GM21390 (cell line): Measurements from ENCODE around the gene CREB3.

Source experiments
- ATAC-seq: cut with Tn5 transposase; IDR thresholded peaks from one replicate; pipeline ENCODE4 v1.9.1; 2021; ENCODE audit not compliant: unreplicated experiment

Gene CREB3

DNA sequence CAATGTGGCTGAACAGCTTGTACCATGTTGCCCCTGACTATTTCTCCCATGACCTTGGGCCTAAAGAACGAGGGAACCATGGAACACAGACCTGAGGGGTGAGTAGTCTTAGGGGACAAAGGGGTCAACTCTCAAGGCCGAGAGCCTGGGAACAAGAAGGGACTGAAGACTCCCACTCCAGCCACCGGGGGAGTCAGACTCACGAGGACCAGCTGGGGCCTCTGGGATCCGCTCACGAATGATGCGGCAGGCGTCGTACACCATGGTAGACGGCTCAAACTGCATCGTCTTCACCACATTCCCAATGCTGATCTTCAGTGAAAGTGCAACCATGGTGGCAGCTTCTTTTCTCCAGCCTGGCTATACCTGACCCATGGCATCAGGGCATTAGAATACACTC lies 7.1 kb upstream of the CREB3 start:
- ATAC-seq = no peak

DNA sequence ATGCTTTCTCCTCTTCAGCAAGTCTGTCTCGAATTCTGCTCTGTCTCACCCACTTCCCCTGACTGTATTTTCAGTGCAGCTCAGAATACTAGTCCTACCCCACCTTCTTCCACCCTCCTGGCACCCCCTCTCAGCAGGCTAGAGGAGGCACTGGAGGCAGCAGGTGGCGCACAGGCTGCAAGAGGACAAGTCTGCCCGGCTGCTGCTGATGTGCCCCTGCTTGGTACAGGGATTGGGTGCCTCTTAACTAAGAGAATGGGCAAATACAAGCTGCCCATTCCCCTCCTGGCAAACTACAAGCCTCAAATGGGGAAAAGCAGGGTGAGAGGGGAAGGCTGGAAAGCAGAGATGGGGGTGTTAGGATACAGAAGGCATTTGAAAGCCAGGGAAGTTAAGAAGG lies 5.5 kb upstream of the CREB3 start:
- ATAC-seq = no peak

DNA sequence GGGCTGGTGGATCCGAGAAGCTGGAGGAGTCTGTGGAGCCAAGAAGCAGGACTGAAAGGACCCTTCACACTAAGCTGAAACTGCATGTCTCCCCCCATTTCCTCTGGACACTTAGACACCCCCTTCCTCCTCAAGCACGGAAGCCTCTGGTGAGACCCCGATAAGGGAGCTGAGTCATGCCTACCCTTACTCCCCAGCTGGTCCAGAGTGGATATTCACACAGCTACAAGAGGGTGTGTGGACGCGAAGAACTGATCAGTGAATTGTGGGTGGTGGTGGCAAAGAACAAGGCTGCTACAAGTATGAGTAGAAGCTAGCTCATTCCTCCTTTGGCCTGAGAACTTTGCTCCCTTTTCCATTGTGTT lies 4.8 kb upstream of the CREB3 start:
- ATAC-seq = no peak

DNA sequence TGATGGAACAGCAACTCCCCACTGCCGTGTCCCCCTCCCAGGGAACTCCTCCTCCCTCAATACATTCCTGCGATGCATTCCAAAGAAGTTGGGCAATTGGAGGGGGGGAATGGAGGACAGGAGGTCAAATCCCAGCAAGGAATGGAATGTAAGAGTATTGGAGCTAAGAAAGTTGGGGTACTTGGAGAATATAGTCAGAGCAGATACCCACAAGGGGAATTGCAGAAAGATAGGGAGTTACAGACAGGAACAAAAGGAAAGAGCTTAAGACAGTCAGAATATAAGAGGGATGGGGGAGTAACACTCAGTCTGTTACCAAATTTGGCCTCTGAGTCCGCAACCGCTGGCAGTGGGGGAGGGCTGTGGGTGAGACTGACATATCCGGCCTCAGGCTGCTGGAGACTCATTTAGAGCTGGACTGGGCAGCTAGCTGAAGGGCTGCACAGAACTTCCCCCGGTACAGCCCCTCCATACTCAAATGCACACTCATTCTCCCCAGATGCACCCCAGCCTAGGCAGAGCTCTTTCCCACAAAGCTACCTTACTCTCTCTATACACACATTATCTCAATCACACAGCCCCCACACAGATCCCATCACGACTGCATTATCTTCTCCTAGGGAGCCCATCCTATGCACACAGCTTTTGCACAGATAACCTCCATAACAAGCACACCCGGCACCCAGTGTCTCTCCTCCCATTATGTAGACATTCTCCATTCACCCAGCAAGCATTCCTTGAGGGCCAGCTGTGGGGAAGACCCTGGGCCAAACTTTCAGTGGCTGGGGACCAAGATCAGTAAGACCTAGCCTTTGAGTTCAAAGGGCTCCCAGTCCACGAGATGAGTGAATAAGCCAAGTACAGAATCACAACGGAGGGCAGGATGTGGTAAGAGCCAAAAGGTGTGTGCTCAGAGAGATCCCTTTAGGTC lies 4.2 kb upstream of the CREB3 start:
- no peak for ATAC-seq

DNA sequence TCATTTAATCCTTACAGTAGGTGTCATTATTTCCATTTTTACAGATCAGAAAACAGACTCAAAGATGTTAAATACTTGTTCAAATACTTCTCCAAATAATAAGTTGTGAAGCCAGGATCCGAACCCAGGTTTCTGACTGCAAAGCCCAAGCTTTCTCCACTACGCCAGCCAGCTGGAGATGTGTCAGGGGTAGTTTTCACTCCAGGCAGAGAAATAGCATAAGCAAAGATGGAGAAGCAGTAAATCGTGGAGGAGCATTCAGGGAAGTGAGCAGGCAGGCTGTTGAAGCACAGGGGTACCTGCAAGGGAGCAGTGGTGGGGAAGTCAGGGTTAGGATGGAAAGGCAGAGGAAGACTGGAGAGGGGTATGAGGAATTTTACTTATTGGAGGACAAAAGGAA lies 3.4 kb upstream of the CREB3 start:
- no peak for ATAC-seq

DNA sequence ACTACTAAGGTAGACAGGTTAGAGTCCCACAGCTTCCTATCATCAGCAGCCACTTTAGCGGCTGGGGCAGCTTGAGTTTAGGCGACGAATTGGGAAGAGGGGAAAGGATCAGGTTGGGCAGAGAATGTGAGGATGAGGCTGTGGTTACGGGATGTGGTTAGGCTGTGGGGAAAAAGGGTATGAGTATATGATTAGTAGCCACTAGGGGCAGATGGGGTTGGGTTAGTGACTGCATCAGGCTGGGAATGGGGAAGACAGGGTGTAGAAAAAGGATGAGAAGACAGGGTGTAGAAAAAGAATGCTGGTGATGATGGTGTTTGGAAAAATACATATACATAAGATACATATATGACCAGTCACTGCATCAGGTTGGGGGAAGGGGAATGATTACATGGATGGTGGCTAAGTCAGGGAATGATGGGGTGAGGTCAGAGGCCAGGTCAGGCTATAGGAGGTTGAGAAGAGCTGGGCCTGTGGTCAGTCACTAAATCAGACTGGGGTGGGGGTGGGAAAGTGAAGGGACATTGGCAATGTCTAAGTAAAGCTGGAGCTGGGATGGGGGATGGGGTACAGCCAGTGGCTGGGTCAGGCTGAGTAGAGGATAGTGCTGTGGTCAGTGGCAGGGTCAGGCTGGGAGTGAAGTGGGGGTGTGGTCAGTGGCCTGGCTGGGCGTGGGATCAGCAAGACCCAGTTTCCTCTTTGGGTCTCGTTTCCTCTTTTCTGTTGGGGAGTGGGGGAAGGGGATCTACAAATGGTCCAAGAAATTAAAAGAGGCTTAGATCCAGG lies 2.6 kb upstream of the CREB3 start:
- no peak for ATAC-seq

DNA sequence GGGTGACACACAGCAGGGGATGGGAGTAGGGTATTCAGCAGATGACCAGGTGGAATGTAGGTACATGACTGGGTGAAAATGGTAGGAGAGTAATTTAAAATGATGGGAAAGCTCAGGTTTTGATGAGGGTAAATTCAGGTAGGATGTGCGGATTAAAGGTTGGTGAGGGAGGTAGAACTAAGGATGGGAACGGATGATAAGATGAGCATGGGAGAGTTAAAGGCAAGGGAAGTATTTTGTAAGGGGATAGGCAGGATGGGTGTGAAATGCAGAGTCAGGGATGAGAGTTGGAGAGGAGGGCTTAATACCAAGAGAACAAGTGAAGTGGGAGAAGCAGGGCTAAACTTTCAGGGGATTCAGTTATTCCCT lies 2.0 kb upstream of the CREB3 start:
- ATAC-seq = no peak

DNA sequence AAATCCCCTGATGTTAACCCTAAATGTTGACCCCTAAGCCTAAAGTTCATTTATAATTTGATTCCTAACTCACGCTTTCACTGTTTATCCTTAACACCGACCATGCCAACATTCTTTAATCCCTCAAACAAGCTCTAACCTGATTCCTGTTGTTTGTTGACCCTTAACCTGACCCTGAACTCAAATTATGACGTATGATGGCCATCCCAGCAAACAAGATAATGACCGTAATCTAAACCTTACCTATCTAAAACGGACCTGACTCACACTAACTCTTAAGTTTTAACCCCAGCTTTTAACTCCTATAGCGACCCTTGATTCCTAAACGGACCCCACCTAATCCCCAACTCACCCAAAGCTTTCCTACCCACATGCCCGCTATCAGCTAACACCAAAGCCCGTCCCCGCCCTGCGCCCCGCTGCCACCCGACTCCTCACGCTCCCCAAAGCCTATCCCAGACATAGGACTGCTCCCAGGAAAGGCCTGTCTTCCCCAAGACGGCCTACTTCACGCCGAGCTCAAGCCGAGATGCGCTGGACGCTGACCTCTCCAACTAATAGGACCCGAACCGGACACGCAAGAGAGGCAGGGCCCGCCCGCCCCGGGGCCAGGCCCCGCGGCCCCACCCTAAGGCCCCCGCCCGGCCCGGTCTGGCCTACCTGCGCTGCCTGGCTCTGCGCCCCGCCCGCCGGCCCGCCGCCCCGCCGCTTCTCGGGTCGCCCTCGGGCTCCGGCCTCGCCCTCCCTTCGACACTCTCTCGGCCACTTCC lies 866 bp upstream of the CREB3 start:
- no peak for ATAC-seq

DNA sequence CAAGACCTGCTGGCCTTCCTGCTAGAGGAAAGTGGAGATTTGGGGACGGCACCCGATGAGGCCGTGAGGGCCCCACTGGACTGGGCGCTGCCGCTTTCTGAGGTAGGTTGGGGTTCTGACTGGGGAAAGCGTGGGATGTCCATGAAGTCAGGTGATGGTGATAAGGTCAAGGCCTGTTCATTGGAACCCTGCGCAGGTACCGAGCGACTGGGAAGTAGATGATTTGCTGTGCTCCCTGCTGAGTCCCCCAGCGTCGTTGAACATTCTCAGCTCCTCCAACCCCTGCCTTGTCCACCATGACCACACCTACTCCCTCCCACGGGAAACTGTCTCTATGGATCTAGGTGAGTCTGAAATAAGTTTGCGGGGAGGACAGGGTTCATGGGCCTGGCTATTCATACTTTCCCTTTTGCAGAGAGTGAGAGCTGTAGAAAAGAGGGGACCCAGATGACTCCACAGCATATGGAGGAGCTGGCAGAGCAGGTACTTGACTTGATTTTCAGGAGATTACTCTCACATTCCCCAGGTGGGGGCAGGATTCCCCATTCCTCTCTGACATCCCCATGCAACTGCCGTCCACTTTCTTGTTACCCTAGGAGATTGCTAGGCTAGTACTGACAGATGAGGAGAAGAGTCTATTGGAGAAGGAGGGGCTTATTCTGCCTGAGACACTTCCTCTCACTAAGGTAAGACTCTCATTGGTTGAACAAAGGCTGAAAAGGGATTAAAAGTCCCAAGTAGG lies 505 bp downstream of the CREB3 start:
- no peak for ATAC-seq

DNA sequence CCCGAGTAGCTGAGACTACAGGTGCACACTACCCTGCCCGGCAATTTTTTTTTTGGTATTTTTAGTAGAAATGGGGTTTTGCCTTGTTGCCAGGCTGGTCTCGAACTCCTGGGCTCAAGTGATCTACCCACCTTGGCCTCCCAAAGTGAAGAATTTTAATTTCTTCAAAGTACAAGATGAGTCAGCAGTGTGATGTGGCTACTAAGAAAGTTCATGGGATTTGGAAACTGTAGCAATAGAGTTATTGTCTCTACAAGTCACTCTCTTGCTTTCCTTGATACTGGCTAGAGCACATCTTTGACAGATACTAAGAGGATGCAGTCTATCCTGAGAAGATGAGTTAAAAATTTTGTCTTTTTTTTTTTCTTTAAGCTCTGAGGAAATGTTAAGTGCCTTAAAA lies 1.6 kb downstream of the CREB3 start:
- ATAC-seq = no peak

DNA sequence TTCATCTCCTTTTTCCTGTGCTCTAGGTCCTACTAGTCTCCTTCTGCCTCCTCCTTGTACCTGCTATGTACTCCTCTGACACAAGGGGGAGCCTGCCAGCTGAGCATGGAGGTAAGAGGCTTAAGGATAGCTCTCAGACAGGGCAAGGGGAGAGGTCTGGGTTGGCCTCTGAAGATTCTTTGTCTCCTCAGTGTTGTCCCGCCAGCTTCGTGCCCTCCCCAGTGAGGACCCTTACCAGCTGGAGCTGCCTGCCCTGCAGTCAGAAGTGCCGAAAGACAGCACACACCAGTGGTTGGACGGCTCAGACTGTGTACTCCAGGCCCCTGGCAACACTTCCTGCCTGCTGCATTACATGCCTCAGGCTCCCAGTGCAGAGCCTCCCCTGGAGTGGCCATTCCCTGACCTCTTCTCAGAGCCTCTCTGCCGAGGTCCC lies 3.8 kb downstream of the CREB3 start:
- ATAC-seq = no peak

DNA sequence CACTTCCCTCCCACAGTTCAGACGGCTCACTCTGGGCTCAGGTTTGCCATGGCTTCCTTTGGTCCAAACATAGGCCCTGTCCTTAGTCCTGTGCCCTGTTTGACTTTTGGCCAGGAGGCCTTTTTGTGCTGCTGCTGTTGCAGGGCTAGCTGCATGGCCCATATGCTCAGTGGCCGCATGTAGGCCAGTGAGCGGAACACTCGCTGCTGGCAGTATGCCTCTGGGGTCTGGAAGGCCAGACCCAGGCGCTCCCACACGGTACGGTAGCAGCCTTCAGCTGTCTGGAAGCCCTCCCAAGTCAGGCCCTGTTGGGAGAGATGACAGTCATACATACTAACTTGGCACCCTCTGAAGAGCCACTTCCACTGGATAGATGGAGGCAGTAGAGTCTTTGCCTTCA lies 4.7 kb downstream of the CREB3 start:
- ATAC-seq = no peak

DNA sequence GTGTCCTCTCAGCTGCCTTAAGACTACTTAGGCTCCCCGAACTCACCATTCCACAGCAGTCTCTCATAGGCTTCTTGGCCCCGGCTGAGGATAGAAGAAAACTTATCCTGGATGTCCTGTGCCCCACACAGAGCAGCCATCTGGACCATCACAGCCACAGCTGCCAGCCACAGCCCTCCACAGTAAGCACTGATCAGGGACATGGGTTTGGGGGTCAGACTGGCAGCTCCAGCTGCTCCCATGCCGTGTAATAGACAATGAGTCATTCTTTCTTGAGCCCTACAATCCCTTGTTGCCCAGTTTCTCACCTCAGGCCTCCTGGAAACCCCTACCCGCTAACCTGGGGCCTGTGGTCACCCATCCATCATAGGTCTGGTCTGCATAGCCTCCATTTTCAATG lies 5.7 kb downstream of the CREB3 start:
- ATAC-seq = no peak

DNA sequence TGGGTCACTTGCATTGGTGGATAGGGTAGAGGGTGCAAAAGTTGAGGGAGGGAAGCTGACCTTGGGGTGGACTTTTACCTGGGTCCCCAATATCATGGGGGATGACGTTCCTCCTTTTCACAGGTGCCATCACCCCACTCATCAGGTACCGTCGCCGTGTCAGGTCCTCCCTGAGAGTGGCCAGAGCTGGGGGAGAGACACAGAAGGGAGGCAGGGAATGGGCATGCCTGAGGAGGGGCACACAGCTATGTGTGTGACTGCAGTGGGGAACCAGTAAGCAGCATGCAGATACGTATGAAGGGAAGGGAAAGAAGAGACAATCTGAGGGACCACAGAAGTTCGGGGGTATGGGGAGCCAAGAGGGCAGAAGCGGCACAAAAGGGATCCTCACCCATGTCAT lies 6.5 kb downstream of the CREB3 start:
- ATAC-seq = no peak

DNA sequence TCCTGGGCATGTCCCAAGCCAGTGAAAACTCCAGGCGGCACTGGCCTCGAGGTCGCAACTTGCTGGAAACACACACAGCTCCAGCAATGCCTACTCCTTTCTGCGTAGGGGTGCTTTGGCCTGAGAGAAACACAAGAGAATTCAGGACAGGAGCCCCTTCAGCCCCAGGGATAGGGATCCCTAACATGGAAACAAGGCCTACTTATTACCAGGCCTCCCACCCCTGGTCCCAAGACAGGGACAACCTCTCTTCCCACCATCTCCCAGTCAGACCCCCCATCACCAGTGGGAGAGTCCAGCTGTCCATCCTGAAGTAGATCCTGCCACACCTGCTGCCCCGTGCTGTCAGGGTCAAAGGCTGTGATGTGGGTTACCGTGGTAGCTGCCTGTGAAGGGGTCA lies 7.8 kb downstream of the CREB3 start:
- no peak for ATAC-seq

DNA sequence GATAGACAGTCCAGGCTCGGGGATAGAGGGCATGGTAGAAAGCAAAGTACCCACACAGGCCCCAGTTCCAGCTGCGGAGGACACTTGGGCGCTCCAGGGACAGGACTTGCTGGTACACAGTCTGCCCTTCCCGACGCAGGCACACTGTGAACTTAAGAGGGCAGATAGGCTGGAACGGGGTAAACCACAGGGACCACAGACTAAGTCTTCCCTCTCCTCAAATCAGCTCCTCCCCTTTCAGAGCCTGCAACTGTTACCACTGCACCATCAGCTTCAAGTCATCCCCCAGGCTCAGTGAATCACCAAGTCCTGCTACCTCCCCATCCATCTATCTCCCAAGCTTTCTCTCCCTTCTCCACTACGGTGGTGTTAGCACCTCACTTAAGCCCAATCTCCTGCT lies 9.3 kb downstream of the CREB3 start:
- no peak for ATAC-seq

DNA sequence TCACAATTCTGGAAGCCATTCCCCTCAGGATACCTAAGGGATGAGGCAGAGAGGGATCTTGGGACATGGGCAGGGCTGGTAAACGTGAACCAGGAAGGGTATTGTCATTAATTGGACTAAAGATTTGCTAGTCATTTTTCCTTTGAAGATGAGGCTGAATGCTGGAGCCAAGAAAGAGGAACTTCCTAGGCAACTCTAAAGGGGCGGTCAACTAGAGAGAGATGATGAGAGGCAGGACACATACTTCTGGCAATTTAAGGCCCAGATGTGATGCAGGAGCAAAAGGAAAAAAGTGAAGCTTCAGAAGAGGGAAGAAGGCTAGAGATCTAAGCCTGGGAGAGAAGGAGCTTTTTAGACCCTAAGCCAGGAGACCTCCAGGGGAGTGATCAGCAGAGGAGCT lies 11.0 kb downstream of the CREB3 start:
- no peak for ATAC-seq

DNA sequence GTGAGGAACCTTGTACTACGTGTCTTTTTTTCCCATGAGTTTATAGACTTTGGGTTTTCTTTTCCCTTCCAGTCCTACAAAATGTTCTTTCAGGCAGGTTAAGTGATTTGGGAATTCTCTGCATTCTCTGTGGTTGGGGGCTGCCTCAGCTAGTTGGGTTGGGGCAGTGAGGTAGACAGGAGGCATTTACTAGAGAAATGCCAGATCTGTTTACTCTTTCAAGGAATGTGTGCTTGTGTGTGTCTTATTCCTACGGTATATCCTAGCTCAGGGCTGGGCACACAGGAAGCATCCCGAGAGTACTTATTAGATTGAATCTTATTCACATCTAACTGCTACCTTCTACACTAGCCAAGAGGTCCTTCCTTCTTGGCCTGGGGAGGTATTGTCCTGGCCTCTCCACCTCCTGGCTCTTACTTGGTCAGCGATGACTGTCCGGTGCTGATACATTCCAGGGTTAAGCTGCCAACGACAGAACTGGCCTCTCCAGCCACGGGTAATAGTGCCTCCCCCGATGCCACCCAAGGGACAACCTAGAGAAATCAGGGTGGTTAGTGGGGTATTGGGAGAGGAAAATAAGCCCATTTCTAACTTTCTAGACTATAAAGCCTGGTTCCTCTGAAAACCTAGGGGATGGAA lies 11.5 kb downstream of the CREB3 start:
- no peak for ATAC-seq

DNA sequence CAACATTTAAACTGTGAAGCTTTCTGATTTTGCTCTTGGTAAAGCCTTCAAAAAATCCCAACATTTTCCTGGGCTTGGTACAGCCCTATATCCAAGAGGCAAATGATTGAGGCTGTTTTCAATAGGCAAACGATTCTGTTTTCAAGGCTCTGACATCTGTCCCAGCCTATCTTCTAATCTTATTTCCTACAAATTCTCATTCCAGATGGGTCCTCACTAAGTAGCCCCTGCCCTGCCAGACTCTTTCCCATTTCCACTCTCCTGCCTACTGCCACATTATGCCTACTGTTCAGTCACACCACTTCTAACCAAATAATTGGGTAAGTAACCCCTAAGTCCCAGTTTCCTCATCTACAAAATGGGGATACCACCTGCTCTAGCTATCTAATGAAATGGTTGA lies 13.1 kb downstream of the CREB3 start:
- ATAC-seq = no peak

DNA sequence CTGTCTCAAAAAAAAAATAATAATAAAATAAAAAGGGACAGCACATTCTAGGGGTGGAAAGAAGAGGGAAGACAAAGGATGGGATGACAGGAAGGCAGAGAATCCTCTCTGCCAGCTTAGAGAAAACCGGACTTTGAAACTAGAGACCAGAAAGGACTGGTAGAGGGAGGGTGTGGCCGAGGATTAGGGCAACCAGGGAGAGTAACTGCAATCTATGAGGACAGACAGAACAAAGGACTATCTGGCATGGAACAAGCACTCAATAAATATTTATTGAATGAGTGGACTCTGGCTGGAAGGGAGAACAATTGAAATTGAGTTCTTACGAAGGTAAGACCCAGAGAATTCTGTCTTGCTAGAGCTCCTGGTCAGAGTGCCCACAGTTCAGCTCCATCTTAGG lies 14.1 kb downstream of the CREB3 start:
- ATAC-seq = no peak
